D341Med (cell line): ENCODE results near the gene FBXW9.
"Not testable (repeated sequence)": the region's sequence is repeated elsewhere in the genome, so short reads cannot be mapped to it uniquely, and the experiment has no call there.

Experiments
- DNase-seq: peaks from one replicate; pipeline ENCODE4 v3.0.0; 2012; ENCODE audit warnings: low spot score

The FBXW9 gene

DNA sequence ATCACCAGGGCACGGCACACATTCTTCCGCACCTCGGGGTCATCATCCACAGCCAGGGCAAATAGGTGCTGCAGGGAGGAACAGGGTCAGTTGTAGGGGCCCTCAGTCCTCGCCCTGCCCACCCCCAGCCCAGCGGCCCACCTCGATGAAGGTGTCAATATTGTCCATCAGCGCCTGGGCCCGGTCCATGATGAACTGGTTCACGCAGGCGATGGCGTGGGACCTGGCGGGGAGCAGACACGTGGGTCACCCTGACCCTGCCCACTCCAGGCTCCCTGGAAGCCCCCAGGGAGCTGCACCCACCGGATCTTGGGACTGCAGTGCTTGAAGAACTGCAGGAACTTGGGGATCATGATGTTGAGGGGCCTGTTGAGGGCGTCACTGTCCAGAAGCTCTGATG, 18.7 kb upstream of the FBXW9 start:
- no peak for DNase-seq

GRCh38 chr19:12713304-12713703, 16.9 kb upstream of the FBXW9 start:
- DNase-seq: not testable (repeated sequence)

- not testable (repeated sequence) for DNase-seq
Measured at GRCh38 chr19:12712077-12712476, 15.6 kb upstream of the FBXW9 start.

DNA sequence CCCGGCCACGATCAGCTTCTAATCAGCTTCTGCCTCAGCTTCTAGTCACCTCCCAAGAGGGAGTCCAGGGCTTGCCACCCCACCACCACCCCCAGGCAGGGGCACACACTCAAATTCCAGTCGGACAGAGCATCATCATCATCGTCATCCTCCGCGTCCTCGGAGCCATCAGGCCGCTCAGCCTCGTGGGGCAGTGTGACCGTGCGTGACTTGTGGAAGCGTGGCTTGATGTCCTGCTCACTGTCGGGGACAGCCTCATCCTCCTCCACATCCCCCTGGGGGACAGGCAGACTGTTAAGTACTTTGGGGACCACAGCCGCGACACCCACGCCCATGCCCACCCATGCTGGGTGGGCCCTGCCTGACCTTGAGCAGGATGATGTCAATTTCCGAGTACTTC, 14.8 kb upstream of the FBXW9 start:
- no peak for DNase-seq

GRCh38 chr19:12708641-12709040, 12.2 kb upstream of the FBXW9 start:
- no peak for DNase-seq

DNA sequence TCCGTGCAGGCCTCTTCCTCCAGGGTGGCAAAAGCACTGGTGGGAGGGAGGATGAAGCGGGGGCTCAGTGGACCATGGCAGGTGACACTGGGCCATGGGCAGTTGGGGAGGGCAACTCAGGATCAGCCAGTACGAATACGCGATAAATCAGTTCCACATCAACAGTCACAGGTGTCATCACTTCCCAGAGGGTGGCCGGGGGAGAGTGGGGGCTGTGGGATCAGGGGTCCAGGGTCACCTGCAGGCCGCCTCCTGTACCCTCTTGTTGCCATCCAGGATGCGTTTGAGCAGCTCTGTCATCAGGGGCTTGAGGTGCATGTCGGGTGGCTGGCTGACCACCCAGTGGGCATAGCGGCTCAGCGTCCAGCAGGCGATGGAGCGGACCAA, 9.9 kb upstream of the FBXW9 start:
- DNase-seq: no peak

GRCh38 chr19:12705654-12706331, 9.4 kb upstream of the FBXW9 start:
- DNase-seq: no peak

GRCh38 chr19:12705169-12705568, 8.7 kb upstream of the FBXW9 start:
- DNase-seq: no peak

- DNase-seq: peak; percentile 79
Measured at GRCh38 chr19:12703046-12703445, 6.6 kb upstream of the FBXW9 start.

DNA sequence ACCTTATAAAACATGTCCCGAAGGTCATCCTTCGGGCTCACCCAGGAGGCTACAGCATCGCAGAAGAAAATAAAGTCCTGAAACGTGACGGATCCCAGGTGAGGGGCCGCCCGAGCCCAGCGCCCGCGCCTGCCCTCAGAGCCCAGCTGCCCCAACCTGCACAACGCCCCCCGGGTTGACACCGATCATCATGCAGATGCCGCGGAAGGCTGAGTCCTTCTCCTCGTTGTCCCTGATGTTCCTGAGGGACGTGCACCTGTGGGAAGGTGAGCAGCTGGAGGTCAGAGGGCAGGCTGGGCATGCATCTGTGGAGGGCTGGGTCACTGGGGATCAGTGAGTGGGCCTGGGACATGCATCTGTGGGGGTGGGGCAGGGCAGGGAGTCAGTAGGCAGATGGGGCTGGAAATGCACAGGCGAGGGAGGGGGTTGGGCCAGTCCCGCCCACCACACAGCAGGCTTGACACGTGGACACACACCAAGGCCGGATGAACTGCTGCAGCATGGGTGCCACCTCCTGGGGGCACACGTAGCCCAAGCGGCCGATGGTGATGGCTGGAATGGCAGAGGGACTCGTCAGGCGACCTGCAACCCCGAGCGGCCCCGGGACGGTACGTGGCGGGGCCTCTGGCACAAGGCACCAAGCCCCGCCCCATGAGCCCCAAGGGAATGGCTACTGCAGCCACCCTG, 5.3 kb upstream of the FBXW9 start:
- DNase-seq: no peak

- no peak for DNase-seq
Measured at GRCh38 chr19:12698138-12698537, 1.7 kb upstream of the FBXW9 start.

- not testable (repeated sequence) for DNase-seq
Measured at GRCh38 chr19:12697425-12697824, 994 bp upstream of the FBXW9 start.

DNA sequence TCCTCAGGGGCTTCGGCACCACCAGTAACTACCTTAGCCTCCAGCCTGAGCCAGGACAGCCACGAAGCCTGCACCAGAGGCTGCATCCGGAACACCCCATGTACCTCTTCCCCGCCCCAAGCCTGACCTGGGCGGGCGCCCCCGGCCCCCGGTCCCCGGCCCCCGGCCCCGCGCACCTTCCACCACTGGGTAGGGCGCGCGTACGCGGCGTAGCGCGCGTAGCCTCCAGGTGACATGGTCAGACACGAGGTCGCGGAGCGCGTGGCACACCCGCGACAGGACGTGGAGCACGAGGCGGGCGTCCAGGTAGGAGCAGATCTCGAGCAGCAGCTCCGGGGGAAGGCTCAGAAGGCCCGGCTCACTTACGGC, 450 bp downstream of the FBXW9 start:
- no peak for DNase-seq

- no peak for DNase-seq
Measured at GRCh38 chr19:12695514-12695913, 917 bp downstream of the FBXW9 start.

- no peak for DNase-seq
Measured at GRCh38 chr19:12695096-12695495, 1.3 kb downstream of the FBXW9 start.

GRCh38 chr19:12694641-12695040, 1.8 kb downstream of the FBXW9 start:
- DNase-seq: no peak

DNA sequence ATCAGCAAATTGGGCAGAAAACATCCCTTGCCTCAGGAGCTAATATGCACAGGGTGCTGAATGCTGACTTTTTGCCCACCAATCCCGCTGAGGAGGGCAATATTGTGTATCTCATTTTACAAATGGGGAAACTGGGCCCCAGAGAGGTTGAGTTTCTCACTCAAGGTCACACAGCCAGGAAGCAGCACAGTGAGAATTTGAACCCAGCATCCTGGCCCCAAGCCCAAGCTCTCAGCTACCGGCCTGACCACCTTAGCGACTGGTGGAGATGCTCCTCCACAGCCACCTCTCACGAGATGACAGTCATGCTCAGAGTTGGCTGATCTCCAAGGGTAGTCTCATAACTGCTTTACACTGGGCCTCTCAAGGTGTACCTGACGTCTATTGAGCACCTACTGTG, 3.5 kb downstream of the FBXW9 start:
- DNase-seq: no peak

- DNase-seq: no peak
Measured at GRCh38 chr19:12689581-12690216, 6.7 kb downstream of the FBXW9 start.

DNA sequence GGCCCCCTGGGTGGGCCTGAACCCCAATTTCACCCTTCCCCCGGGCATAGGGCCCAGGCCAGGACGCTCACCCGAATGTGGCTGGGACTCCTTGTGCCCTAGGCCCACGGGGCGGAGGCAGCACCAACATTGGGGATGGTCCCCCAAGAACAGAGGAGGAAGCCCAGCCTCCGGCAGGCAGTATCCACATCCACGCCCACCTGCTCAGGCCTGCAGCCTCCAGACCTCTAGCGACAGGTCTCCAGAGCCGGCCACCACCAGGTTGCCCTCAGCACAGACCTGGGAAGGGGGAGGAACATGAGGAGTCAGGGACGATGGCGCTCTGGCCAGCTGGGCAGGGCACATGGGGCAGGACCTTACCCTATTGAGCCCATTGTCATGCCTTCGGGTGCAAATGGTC, 7.4 kb downstream of the FBXW9 start:
- no peak for DNase-seq

- no peak for DNase-seq
Measured at GRCh38 chr19:12687496-12688196, 8.8 kb downstream of the FBXW9 start, which contains the start of gene GNG14. Gene GNG14 (plus strand): TSS chr19:12687998. CDS start chr19:12688049, 51 bp downstream.

DNA sequence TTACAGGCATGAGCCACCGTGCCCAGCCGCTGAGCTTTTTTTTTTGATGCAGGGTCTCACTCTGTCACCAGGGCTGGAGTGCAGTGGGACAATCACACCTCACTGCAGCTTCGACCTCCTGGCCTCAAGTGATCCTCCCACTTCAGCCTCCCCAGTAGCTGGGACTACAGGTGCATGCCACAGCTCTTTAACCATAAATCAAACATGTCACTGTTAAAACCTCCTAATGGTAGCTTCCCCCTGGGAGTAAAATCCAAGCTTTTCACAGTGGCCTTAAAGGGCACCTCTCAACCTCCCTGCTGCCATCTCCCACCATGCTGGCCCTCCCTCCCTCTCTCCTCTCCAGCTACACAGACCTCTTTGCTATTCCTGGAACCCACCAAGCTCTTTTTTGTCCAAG, 10.6 kb downstream of the FBXW9 start:
- no peak for DNase-seq

- DNase-seq: peak; percentile 88
Measured at GRCh38 chr19:12681074-12681987, 15.1 kb downstream of the FBXW9 start, which contains the start of gene DHPS. Gene DHPS (minus strand): TSS chr19:12681880. CDS start chr19:12681766, 114 bp downstream.
